DMS 273 treated with DMSO at 0.1 percent for 48 hours (cell line): ENCODE measurements around the gene ATF7IP2.
"Not testable (repeated sequence)": the region's sequence is repeated elsewhere in the genome, so short reads cannot be mapped to it uniquely, and the experiment has no call there.

Experiments used
- DNase-seq: peaks from one replicate; lab custom pipeline; 2025; lab: John Stamatoyannopoulos, UW

The ATF7IP2 gene, protein sequence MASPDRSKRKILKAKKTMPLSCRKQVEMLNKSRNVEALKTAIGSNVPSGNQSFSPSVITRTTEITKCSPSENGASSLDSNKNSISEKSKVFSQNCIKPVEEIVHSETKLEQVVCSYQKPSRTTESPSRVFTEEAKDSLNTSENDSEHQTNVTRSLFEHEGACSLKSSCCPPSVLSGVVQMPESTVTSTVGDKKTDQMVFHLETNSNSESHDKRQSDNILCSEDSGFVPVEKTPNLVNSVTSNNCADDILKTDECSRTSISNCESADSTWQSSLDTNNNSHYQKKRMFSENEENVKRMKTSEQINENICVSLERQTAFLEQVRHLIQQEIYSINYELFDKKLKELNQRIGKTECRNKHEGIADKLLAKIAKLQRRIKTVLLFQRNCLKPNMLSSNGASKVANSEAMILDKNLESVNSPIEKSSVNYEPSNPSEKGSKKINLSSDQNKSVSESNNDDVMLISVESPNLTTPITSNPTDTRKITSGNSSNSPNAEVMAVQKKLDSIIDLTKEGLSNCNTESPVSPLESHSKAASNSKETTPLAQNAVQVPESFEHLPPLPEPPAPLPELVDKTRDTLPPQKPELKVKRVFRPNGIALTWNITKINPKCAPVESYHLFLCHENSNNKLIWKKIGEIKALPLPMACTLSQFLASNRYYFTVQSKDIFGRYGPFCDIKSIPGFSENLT

DNA sequence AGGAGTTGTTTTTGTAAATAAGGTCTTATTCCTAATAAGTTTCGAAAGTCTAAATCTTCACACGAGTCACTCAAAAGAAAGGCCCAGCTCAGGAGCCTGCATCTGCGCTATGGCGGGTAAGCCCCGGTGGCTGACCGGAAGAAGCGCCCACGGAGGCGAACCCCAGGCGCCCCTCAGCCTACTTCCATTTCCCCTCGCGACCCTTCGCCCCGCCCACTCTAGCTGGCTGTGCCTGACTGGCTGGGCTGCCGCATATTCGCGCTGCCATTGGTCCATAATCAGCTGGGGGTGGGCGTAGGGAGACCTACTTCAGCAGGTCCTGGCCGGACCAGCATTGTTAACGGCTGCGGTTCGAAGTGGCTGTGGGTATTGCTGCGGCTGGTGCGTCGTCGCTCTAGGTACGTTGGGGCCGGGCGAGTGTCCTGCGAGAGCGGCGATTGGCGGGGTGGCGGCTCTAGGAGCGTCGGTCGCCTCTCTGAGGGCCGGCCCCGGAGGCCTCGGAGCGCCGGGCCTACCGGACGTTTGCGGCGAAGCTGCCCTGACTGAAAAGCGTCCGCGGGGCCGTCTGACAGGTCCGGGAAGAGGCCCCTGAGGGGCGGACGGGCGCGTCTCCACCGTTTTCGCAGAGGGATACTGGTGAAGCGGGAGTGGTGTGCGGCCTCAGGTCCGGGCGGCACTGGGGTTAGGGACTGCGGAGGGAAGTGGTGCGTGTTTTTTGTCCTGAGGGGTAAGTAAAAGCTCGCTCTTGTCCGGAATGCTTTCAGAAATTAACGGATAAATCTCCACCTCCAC, at the start of gene ATF7IP2:
ATF7IP2 (plus strand) TSS at position 337 of the 792 bp plus-strand sequence. CDS start 44,560 bp downstream, outside the sequence.
- DNase-seq = no peak

DNA sequence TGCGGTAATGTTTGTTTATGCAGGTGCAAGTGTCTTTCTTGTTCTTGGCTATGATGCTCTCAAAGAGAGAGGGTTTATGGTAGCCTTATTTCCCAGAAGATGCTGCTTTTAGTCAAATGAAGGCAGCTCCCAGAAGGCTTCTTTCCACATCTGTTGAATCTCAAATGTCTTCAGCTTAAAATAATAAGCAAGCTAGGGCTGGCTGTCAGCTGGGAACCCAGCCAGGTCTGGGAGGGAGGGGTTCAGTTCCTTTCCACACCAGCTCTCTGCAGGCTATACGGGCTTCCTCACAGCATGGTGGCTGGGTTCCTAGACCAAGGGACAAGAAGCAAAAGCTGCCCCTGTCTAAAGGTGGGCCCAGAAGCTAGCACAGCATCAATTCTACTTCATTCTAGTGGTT, 47.4 kb upstream of the ATF7IP2 start:
- peak; percentile 63 for DNase-seq

DNA sequence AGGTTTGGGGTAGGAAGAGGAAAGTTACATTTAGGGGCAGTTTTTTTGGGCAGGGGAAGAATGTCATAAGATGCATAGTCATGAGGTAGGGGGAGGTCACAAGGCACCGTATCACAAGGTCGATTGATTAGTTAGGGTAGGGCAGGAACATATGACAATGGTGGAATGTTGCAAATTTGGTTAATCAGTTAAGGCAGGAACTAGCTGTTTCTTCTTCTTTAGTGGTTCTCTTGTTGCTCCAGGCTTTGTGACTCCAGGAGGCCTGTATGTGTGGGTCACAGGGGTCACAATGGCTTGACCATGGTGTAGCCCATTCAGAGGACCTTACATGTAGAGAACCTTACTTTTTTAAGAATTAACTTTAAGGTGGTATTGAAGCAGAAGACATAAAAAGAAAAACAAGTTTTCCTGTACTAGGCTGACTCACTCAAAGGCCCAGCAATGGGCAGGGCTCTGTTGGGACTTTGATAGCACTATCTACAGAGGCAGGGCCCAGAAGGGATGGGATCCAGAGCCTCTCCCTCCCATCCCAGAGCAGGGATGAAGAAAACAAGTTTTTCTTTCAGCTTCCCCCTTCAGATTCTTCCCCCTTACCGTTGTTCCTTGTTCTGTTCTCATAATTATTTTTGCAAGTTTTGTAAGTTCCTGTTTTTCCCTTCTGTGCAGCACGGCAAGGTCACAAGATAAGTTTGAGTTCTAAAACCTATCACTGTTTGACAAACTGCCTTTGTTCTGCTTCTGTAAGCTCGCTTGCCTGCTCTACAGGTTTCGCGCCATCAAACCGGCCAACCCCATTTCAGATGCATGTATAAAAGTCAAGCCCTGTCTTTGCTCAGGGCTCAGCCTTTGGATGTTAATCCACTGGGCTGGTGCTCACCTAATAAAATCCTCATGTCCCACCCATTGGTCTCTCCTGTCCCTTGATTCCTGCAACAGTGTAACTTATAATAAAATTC, 45.8 kb upstream of the ATF7IP2 start:
- DNase-seq = no peak

GRCh38 chr16:10343124-10343760, 42.6 kb upstream of the ATF7IP2 start:
- DNase-seq = peak; percentile 17

DNA sequence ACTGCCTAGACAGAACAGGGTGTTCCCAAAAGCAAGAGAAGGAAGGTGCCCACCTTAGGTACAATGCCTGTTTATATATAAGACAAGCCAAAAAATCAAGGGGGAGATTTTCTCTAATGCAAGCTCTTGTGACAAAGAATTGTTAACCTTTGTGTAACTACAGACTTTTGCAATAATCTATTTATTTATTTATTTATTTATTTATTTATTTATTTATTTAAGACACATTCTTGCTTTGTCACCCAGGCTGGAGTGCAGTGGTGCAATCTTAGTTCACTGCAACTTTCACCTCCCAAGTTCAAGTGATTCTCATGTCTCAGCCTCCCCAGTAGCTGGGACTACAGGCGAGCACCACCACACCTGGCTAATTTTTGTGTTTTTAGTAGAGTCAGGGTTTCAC, 41.2 kb upstream of the ATF7IP2 start:
- not testable (repeated sequence) for DNase-seq

- no peak for DNase-seq
Measured at GRCh38 chr16:10345629-10346028, 40.2 kb upstream of the ATF7IP2 start.

GRCh38 chr16:10349851-10350250, 36.0 kb upstream of the ATF7IP2 start:
- no peak for DNase-seq

- DNase-seq = no peak
Measured at GRCh38 chr16:10352262-10352661, 33.6 kb upstream of the ATF7IP2 start.

DNA sequence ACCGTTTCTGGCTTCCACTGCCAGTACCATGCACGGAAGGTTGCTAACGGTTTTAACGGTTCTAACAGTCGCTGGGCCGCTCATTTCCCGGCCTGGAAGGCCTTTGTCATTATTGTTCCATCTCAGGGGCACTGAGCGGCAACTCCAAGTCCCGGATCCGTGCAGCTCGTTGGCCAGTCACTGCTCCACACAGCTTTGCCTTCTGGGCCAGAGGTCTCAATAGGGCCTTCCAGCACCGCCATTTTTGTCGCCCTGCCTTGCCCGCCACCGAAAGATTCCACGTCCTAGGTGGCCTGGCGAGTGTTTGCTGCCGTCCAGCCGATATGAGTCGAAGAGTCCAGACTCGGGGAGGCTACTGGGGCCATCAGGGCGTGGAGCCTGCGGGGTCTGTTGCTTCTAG, 30.3 kb upstream of the ATF7IP2 start:
- no peak for DNase-seq

DNA sequence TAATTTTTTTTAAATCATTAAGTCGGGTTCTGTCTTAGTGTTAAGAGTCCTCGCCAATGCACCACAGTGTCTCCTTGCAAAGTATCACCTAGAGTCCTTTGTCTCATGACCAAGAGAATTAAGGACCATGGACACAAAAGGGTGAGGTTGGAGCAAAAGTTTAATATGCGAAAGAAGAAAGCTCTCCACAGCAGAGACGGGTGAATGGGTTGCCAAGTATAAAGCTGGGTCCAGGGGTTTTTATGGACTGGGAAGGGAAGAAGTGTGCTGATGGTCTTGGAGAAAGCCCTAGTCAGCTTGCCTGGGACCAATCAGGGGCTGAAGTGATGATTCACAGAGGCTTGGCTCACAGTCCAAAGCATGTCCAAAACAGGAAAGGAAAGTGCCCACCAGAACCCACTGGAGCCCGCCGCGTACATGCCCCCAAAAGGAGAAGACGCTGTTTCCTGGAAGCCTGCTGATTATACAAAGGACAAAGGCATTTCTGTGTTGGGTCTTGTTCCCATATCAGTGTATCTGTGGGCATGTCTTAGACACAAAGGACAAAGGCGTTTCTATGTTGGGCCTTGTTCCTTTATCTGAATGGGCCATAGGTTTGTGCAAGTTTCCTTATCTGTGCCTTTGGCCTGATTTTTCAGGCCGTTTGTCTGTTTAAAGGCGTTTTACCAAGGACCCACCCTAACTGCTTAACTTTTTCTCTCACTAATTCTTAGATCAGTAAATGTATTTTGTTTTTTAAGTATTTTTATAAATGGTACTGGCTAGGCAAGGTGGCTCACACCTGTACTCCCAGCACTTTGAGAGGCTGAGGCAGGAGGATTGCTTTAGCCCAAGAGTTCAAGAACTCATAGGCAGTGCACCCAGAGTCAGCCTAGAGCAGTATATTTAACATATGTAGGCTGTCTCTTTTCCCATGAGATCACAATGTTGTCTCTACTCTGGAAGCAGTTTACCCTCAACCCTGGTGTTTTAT, 28.7 kb upstream of the ATF7IP2 start:
- no peak for DNase-seq

DNA sequence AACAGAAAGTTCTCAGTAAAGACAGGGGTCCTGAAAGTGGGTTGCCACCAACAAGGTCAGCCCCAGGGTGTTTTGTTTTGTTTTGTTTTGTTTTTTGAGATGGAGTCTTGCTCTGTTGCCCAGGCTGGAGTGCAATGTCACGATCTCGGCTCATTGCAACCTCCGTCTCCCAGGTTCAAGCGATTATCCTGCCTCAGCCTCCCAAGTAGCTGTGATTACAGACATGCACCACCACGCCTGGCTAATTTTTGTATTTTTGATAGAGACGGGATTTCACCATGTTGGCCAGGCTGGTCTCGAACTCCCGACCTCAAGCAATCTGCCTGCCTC, 24.1 kb upstream of the ATF7IP2 start:
- DNase-seq = not testable (repeated sequence)

DNA sequence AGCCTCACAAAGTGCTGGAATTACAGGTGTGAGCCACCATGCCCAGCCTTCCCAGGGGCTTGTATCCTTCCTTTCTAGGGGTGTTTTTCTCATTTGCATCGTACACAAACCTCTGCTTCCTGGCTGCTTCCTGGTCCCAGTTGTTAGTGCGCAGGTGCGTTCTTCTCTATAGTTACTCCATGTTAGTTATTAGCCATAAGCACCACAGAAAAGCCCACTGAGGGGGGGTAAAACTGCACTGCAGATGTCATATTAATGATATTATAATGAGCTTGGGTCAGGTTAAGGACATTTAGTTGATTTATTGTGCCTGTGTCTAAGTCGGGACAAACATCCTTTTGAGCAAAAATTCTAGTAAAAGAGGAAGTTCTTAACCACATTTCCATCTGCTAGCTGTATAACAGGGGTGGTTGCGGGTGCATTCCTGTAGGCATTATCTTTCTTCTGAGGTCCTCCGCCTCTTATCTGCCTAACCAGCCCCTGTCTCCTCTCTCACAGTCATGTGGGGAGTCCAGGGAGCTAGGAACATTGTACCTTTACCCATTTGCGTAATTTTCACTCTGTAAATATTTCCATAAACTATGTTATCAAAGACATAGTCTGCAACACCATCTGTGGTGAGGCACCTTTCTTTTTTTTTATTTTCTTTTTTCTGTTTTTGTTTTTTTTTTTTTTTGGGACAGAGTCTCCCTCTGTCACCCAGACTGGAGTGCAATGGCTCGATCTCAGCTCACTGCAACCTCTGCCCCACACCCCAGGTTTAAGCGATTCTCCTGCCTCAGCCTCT, 23.6 kb upstream of the ATF7IP2 start:
- DNase-seq = no peak

GRCh38 chr16:10362864-10363197, 23.0 kb upstream of the ATF7IP2 start:
- not testable (repeated sequence) for DNase-seq

DNA sequence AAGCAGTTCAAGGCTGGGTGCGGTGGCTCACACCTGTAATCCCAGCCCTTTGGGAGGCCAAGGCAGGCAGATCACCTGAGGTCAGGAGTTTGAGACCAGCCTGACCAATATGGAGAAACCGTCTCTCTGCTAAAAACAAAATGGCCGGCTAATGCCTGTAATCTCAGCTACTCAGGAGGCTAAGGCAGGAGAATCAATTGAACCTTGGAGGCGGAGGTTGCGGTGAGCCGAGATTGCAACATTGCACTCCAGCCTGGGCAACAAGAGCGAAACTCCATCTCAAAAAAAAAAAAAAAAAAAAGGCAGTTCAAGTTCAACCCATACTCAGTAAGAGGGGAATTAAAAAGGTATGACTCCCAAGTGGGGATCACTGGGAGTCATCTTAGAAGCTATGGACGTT, 19.2 kb upstream of the ATF7IP2 start:
- not testable (repeated sequence) for DNase-seq

DNA sequence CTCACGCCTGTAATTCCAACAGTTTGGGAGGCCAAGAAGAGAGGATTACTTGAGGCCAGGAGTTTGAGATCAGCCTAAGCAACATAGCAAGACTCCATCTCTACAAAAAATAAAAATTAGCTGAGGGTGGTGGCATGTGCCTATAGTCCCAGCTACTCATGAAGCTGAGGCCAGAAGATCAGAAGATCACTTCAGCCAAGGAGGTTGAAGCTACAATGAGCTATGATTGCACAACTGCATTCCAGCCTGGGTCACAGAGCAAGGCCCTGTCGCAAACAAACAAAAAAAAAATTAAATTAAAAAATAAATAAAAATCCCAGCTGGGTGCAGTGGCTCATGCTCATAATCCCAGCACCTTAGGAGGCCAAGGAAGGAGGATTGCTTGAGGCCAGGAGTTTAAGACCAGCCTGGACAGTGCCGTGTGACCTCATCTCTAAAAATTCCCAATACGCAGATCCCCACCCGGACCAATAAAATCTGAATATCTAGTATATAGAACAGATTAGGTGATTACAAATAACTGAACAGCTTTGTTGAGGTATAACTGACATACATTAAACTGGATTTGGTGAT, 18.2 kb upstream of the ATF7IP2 start:
- no peak for DNase-seq

DNA sequence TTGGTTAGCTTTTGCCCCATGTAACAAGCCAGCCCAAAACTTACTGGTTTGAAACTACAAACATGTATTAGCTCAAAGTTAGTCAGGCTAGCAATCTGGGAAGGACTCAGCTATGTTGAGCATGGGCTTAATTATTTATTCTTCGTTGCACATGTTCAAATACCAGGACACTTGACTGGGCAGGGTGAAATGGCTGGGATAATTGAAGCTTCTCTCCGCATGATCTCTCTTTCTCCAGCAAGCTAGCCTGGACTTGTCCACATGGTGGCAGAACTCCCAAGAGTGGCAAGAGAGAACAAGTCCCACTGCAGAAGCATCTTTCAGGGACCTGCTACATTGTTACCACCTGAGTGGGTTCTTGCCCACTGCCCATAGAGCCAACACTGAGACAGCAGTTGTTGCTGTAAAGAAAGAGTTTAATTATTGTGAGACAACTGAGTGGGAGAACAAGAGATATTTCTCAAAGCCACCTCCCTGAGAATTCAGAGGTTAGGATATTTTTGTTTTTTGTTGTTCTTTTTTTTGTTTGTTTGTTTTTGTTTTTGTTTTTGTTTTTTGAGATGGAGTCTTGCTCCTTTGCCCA, 16.8 kb upstream of the ATF7IP2 start:
- DNase-seq = peak; percentile 22

DNA sequence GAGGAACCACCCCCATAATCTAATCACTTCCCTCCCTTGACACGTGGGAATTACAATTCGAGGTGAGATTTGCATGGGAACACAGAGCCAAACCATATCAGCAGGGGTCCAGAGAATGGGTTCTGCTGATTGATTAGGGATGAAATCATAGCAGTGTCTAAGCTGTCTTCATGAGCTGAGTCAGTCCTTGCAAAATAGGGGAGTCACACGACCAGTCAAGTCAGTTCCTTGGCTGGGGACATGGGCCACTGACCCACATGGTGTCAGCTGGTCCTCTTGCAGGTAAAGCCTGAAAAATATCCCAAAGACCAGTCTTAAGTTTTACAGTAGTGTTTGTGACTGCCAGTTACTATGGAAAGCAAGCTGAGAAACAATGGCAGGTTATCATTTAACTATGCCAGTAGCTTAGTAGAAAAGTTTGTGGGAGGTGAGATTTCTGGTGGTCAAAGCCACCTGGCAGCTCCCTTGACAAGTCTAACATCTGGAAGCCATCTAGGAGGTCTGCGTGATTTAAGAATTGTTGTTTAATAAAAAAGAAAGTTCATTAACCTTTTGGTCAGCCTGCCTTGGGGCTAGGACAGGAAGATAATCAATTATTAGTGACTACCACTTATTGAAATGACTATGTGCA, 15.7 kb upstream of the ATF7IP2 start:
- no peak for DNase-seq

GRCh38 chr16:10371592-10371991, 14.3 kb upstream of the ATF7IP2 start:
- no peak for DNase-seq
